ENCODE measurements around the gene IL27RA.

The IL27RA gene

DNA sequence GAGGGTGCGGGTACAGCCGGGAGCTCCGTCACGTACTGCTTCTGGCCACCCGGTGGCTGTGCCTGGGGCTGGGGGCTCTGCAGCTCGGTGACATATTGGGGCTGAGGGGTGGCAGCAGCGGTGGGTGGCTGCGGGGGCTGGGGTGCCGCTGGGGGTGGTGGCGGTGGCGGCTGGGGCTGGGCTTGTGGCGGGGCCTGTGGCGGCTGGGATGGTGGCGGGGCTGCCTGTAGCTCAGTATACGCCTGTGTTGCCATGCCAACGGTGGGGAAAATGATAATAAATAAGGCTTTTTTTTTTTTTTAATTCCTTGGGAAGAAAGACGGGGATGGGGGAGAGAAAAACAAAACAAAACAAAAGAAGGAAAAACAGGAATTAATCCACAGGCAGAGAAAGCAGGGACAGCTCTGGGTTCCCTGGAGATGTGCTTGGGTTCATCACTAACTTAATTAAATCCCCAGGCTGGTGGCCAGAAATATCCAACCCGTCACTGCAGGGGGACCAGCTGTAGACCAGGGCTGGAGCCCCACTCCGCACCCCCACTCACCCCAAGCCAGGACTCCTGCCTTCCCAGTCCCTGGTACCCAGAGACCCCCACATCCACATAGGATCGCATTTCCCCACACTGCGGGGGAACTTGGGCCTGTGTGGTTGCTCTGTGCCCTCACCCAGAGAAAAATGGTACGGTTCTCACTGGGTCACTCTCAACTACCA is 37.8 kb upstream of the IL27RA start:
- DNase-seq (ENCODE audit: extremely low spot score): no peak
- ChIA-PET POLR2A (interaction anchor here (1.7 kb wide), 1 partner anchor 13 kb away, joined by 3 read pairs; no protein-coding TSS in a partner anchor), CTCF (no interaction called here)
- TF ChIP-seq ELF4 (IDR thresholded peaks at IDR 0.05): no peak

DNA sequence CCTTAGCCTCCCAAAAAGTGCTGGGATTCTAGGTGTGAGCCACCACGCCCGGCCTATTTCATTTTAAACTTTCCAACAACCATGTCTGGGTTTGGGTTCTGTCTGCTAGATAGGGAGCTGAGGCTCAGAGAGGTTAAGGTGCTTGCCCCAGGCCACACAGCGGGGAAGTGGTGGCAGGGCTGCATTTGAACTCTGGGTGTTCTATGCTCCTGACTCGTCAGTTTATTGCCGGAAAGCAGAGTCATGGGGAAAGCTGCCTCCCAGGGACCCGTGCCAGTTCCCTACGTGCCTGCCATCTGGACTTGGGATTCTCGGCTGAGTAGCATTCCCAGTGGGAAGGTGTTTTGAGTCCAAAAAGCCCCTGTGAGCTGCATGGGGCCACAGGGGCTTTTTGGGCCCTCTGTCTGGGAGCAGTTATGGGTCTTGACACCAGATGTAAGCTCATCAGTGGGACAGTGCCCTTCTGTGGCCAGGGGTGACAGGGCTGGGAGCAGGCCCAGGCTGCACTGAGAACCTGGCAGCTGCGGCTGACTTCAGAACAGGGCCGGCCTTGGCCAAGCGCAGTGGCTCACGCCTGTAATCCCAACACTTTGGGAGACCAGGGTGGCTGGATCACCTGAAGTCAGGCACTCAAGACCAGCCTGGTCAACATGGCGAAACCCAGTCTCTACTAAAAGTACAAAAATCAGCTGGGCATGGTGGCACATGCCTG is 36.4 kb upstream of the IL27RA start:
- POLR2A ChIA-PET: no interaction called here
- CTCF ChIA-PET: no interaction called here
- no peak for TF ChIP-seq TARDBP (IDR thresholded peaks at IDR 0.05)
- no peak for DNase-seq (ENCODE audit: extremely low spot score)

- POLR2A ChIA-PET: no interaction called here
Observed at GRCh38 chr19:13995878-13996765, 35.4 kb upstream of the IL27RA start.

DNA sequence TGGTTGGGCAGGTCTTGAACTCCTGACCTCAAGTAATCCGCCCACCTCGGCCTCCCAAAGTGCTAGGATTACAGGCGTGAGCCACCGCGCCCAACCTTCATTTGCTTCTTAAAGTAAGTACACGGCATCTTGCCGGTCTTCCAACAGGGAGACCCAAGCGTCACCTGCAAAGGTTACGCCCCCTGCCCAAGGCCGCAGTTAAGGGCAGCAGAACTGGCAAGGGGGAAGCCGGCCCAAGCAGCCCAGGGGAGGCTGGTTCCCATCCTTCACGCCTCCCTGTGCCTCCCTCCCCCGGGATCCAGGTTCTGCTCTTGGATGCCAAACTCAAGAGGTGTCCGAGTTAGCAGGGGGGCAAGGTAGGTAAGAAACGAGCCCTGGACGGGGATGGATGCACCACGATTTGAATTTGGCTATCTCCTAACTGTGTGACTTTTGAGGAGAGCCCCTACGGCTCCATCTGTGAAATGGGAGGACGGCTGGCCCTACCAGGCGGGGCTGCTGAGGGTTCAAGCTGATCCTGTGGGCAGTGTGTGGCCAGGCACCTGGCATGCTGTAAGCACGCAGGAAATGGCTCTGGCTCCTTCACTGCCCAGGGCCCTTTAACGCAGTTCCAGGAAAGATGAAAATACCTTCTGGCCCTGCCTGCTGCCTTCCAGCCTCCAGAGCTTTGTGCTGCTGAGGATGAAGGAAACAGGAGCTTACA is 34.5 kb upstream of the IL27RA start:
- TF ChIP-seq FOXK2 (IDR thresholded peaks at IDR 0.05) (no peak), SP1 (IDR thresholded peaks at IDR 0.05) (no peak), ARNT (IDR thresholded peaks at IDR 0.05) (no peak), ELF4 (IDR thresholded peaks at IDR 0.05) (no peak), HDGF (IDR thresholded peaks at IDR 0.05; ENCODE audit: borderline replicate concordance) (no peak), BHLHE40 (IDR thresholded peaks at IDR 0.05; ENCODE audit: borderline replicate concordance) (no peak), CTBP1 (IDR thresholded peaks at IDR 0.05; ENCODE audit: borderline replicate concordance) (no peak)
- DNase-seq (ENCODE audit: extremely low spot score): no peak
- POLR2A ChIA-PET: interaction anchor here (0.6 kb wide), 1 partner anchor 10 kb away, joined by 3 read pairs; no protein-coding TSS in a partner anchor
- CTCF ChIA-PET: no interaction called here

More at GRCh38 chr19:13995878-13996765, 35.4 kb upstream of the IL27RA start:
- DNase-seq (ENCODE audit: extremely low spot score): no peak
- no peak for TF ChIP-seq TARDBP (IDR thresholded peaks at IDR 0.05)
- no peak for TF ChIP-seq FOXK2 (IDR thresholded peaks at IDR 0.05)
- no peak for TF ChIP-seq ELF4 (IDR thresholded peaks at IDR 0.05)
- TF ChIP-seq ZNF384 (IDR thresholded peaks at IDR 0.05): no peak
- no peak for TF ChIP-seq SP1 (IDR thresholded peaks at IDR 0.05)
- no peak for TF ChIP-seq HDGF (IDR thresholded peaks at IDR 0.05; ENCODE audit: borderline replicate concordance)
- TF ChIP-seq ARNT (IDR thresholded peaks at IDR 0.05): no peak
- no peak for TF ChIP-seq LEF1 (IDR thresholded peaks at IDR 0.05; ENCODE audit: borderline replicate concordance)
- TF ChIP-seq BHLHE40 (IDR thresholded peaks at IDR 0.05; ENCODE audit: borderline replicate concordance): no peak
- no peak for TF ChIP-seq FOXA1 (IDR thresholded peaks at IDR 0.05)
- TF ChIP-seq, protein P1, sequence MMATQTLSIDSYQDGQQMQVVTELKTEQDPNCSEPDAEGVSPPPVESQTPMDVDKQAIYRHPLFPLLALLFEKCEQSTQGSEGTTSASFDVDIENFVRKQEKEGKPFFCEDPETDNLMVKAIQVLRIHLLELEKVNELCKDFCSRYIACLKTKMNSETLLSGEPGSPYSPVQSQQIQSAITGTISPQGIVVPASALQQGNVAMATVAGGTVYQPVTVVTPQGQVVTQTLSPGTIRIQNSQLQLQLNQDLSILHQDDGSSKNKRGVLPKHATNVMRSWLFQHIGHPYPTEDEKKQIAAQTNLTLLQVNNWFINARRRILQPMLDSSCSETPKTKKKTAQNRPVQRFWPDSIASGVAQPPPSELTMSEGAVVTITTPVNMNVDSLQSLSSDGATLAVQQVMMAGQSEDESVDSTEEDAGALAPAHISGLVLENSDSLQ (IDR thresholded peaks at IDR 0.05): no peak
- TF ChIP-seq SUZ12 (IDR thresholded peaks at IDR 0.05): no peak
- no peak for TF ChIP-seq CTBP1 (IDR thresholded peaks at IDR 0.05; ENCODE audit: borderline replicate concordance)
- no peak for TF ChIP-seq L3MBTL2 (conservative IDR thresholded peaks at IDR 0.05)
- CTCF ChIA-PET: no interaction called here

DNA sequence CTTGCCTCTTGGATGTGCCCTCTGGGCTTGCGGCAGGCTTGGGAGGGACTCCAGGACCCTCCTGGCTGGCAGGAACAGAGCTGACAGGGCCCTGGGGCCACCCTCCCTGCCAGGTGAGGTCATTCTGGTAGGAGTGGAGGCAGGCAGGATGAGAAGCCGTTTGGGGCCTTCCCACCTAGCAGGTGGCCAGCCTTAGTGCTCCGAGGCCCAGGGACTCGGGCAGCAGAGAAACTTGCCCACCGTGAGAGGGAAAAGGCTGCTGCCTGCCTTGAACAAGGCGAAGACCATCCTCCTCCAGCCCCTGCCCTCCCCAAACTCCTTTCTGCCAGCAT is 34.0 kb upstream of the IL27RA start:
- DNase-seq (ENCODE audit: extremely low spot score): no peak
- ChIA-PET CTCF (no interaction called here), POLR2A (interaction anchor here (0.6 kb wide), 1 partner anchor 10 kb away, joined by 3 read pairs; no protein-coding TSS in a partner anchor)
- no peak for TF ChIP-seq ARNT (IDR thresholded peaks at IDR 0.05)
- TF ChIP-seq FOXA1 (IDR thresholded peaks at IDR 0.05): no peak

GRCh38 chr19:13998426-13998825 is 33.1 kb upstream of the IL27RA start:
- POLR2A ChIA-PET: no interaction called here

DNA sequence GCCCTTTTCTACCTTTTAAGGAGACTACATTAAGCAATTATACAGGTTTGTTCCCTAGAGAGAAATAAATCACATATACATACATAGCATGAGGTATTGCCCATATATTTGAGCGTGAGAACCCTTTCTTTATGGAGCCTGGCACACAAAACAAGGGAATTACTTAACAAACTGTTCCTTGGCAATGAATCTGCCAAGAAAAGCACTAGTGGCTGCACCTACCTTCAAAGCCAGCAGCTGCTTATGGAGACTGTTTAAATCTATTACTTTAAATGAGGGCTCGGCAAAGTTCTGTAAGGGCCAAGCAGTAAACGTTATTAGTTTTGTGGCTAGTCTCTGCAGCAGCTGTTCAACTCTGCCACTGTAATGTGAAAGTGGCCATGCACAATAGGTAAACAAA is 32.5 kb upstream of the IL27RA start:
- TF ChIP-seq CTBP1 (IDR thresholded peaks at IDR 0.05; ENCODE audit: borderline replicate concordance): no peak
- no peak for TF ChIP-seq NFRKB (IDR thresholded peaks at IDR 0.05)
- TF ChIP-seq LEF1 (IDR thresholded peaks at IDR 0.05; ENCODE audit: borderline replicate concordance): no peak
- no peak for TF ChIP-seq ZNF384 (IDR thresholded peaks at IDR 0.05)
- no peak for TF ChIP-seq SUZ12 (IDR thresholded peaks at IDR 0.05)
- no peak for TF ChIP-seq HDGF (IDR thresholded peaks at IDR 0.05; ENCODE audit: borderline replicate concordance)
- no peak for TF ChIP-seq BHLHE40 (IDR thresholded peaks at IDR 0.05; ENCODE audit: borderline replicate concordance)
- TF ChIP-seq TARDBP (IDR thresholded peaks at IDR 0.05): no peak
- TF ChIP-seq, protein P1 (IDR thresholded peaks at IDR 0.05): no peak
- TF ChIP-seq ELF4 (IDR thresholded peaks at IDR 0.05): no peak
- TF ChIP-seq FOXA1 (IDR thresholded peaks at IDR 0.05): no peak
- no peak for TF ChIP-seq FOXM1 (IDR thresholded peaks at IDR 0.05; ENCODE audit: borderline replicate concordance)
- no peak for TF ChIP-seq FOXK2 (IDR thresholded peaks at IDR 0.05)
- no peak for TF ChIP-seq L3MBTL2 (conservative IDR thresholded peaks at IDR 0.05)
- no peak for TF ChIP-seq ARNT (IDR thresholded peaks at IDR 0.05)
- POLR2A ChIA-PET: no interaction called here
- no peak for DNase-seq (ENCODE audit: extremely low spot score)
- CTCF ChIA-PET: interaction anchor here (0.7 kb wide), 1 partner anchor 112 kb away, joined by 3 read pairs; no protein-coding TSS in a partner anchor

More at GRCh38 chr19:13998426-13998825, 33.1 kb upstream of the IL27RA start:
- CTCF ChIA-PET: no interaction called here
- no peak for DNase-seq (ENCODE audit: extremely low spot score)
- TF ChIP-seq SP1 (IDR thresholded peaks at IDR 0.05) (no peak), TARDBP (IDR thresholded peaks at IDR 0.05) (no peak), HDGF (IDR thresholded peaks at IDR 0.05; ENCODE audit: borderline replicate concordance) (no peak)
